ENCODE measurements around the gene FRMPD3.

GRCh38 chrX:107485013-107485412 is 35.6 kb downstream of the FRMPD3 start:
- TF ChIP-seq, protein P1, sequence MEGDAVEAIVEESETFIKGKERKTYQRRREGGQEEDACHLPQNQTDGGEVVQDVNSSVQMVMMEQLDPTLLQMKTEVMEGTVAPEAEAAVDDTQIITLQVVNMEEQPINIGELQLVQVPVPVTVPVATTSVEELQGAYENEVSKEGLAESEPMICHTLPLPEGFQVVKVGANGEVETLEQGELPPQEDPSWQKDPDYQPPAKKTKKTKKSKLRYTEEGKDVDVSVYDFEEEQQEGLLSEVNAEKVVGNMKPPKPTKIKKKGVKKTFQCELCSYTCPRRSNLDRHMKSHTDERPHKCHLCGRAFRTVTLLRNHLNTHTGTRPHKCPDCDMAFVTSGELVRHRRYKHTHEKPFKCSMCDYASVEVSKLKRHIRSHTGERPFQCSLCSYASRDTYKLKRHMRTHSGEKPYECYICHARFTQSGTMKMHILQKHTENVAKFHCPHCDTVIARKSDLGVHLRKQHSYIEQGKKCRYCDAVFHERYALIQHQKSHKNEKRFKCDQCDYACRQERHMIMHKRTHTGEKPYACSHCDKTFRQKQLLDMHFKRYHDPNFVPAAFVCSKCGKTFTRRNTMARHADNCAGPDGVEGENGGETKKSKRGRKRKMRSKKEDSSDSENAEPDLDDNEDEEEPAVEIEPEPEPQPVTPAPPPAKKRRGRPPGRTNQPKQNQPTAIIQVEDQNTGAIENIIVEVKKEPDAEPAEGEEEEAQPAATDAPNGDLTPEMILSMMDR (IDR thresholded peaks at IDR 0.05) = no peak
- TF ChIP-seq POLR2A (IDR thresholded peaks at IDR 0.05) = no peak

All from lower leg skin (tissue), 3 donors.